Panc1 (cell line): Measurements from ENCODE around the gene C20orf202. TPM values are rescaled to one million over a fixed set of nuclear protein-coding genes. Genes with fewer than 3 reads are reported as not detected.

Experiments used
- ATAC-seq: fragments of 200-7000 bp; cut with Tn5 transposase; 2 replicates; pipeline ENCODE4 v1.9.1; 2020; ENCODE audit warnings: mild to moderate bottlenecking, moderate library complexity
- BruUV-seq: library from RNA; stranded (reverse); fragments of 400-500 nt; replicated peaks from 2 replicates; lab custom pipeline; 2021; lab: Mats Ljungman, UMichigan
- CTCF ChIA-PET: fragments of 300-600 bp; sonication (Branson Sonifier 250); formaldehyde crosslinking; loops from one replicate; lab custom pipeline; 2022; ENCODE audit warnings: antibody characterized with exemption; lab: Charles Lee
- POLR2A ChIA-PET: fragments of 300-600 bp; sonication (Branson Sonifier 250); formaldehyde crosslinking; loops from one replicate; lab custom pipeline; 2022; ENCODE audit warnings: antibody characterized with exemption; lab: Charles Lee
- DNase-seq: peaks from one replicate; pipeline ENCODE4 v3.0.0-alpha.2; 2010; ENCODE audit warnings: low read depth, low spot score
- H3K27ac ChIP-seq: 2 replicates; pipeline ENCODE4 v1.5.1; 2011; ENCODE audit warnings: mild to moderate bottlenecking, low read length, inconsistent platforms
- H3K27me3 ChIP-seq: fragments of 200-500 bp; sonication (Bioruptor generic); 2 replicates; pipeline ENCODE4 v1.6.0; 2014; ENCODE audit warnings: low read length, inconsistent platforms; ENCODE audit not compliant: control insufficient read depth, insufficient read depth
- H3K36me3 ChIP-seq: fragments of 200-500 bp; sonication (Bioruptor generic); 2 replicates; pipeline ENCODE4 v1.5.1; 2014; ENCODE audit warnings: inconsistent platforms, mild to moderate bottlenecking, low read length, moderate library complexity; ENCODE audit not compliant: control insufficient read depth, insufficient read depth
- H3K4me1 ChIP-seq: 2 replicates; pipeline ENCODE4 v1.5.1; 2011; ENCODE audit warnings: inconsistent platforms, mild to moderate bottlenecking, low read length, moderate library complexity; ENCODE audit not compliant: control insufficient read depth, insufficient read depth
- H3K4me3 ChIP-seq, 2 experiments: 2 replicates each; pipeline ENCODE4 v1.5.1; 2011 to 2012; ENCODE audit warnings: low read depth in 2 of 2, low read length in 2 of 2, mild to moderate bottlenecking in 2 of 2, inconsistent platforms in 1 of 2, moderate library complexity in 1 of 2
- H3K9me3 ChIP-seq: fragments of 200-500 bp; sonication (Bioruptor generic); 2 replicates; pipeline ENCODE4 v1.5.1; 2014; ENCODE audit warnings: low read depth, mild to moderate bottlenecking, inconsistent platforms, low read length, moderate library complexity; ENCODE audit not compliant: control insufficient read depth, insufficient read depth
- POLR2AphosphoS5 ChIP-seq: IDR thresholded peaks from 2 replicates; pipeline ENCODE4 v1.6.1; 2012; ENCODE audit warnings: mild to moderate bottlenecking, low read depth, low read length, moderate library complexity
- SIN3A ChIP-seq: IDR thresholded peaks from 2 replicates; pipeline ENCODE4 v1.6.1; 2012; ENCODE audit warnings: low read depth, mild to moderate bottlenecking, low read length, moderate library complexity, borderline replicate concordance; ENCODE audit not compliant: insufficient read depth
- TCF7L2 ChIP-seq: IDR thresholded peaks from 2 replicates; pipeline ENCODE4 v1.6.1; 2011; ENCODE audit warnings: mild to moderate bottlenecking, low read depth, low read length, inconsistent platforms
- in situ Hi-C: cut with HindIII; loops from 2 replicates; pipeline ENCODE4 v1.10.0; 2016; ENCODE audit warnings: low sequenced_read_pairs, low pct_unique_long_range_greater_than_20kb
- intact Hi-C: fragments of 100-400 bp; cut with micrococcal nuclease; formaldehyde crosslinking; loops from one replicate; pipeline ENCODE4 v1.10.0; 2022; ENCODE audit not compliant: unreplicated experiment
- total RNA-seq: library from RNA; stranded (reverse); gene quantifications from one replicate; pipeline ENCODE4 v1.2.1, GENCODE V29; 2021; ENCODE audit not compliant: unreplicated experiment
- TF ChIP-seq, protein P1 (sequence below): fragments of 450-650 bp; IDR thresholded peaks from 2 replicates; pipeline ENCODE4 v1.5.1; 2017; ENCODE audit warnings: mild to moderate bottlenecking
- TF ChIP-seq, protein P2 (sequence below), 2 experiments: IDR thresholded peaks; 2 replicates each; pipeline ENCODE4 v1.6.1; 2011 to 2012; ENCODE audit warnings: low read depth in 2 of 2, control low read depth in 1 of 2, low read length in 1 of 2, mild to moderate bottlenecking in 1 of 2, moderate library complexity in 1 of 2; ENCODE audit not compliant: insufficient read depth in 1 of 2

C20orf202 gene
- total RNA-seq, 1 experiment from 2014 or later, result not detected

DNA sequence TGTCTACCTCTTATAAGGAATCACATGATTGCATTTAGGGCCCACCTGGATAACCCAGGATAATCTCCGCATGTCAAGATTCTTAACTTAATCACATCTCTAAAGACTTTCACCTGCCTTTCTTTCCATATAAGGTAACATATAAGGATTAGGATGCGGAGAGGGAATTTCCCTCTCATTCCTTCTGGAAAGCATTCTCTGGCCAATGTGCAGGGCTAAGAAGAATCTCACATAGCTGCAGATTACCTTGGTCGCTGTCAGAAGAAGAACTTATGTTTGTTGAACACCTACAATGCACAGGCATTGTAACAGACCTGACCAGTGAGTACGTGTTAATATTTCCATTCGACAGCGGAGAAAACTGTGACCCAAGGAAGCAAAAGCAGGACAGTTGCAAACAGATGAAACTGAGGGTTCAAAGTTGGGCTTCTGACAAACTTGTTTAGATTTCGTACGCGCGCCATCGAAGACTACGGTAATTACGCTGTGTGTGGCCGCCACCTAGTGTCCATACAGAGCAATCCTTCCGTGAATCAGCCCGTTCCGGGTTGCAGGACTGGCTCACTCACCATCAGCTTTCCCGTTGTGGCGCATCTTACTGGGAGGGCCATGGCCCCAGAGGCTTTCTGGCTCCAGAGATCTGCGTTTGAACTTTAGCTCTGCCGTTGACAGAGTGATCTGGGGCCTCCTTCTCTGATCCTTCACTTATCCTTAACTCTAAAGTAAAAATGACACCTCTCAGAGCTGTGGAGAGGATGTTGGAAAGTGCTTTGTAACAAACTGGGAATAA lies 9.5 kb downstream of the C20orf202 start:
- POLR2A ChIA-PET, result no interaction called here
- intact Hi-C loops, result loop anchor here (10.0 kb wide), 2 partner anchors 262 to 398 kb away; no protein-coding TSS in a partner anchor
- Histone ChIP-seq H3K4me3 (0 out of 4 replicates have a peak overlapping the region, but pooled peaks of 1 of the 2 experiments have one; percentile 2), H3K9me3 (no peaks in the 10 kb centered on the region), H3K27ac (no peak overlapping the region), H3K4me1 (0 out of 2 replicates have a peak, but pooled peaks cover 2% of the 10 kb centered on the region), H3K36me3 (no peaks in the 10 kb centered on the region), H3K27me3 (peaks cover 19% of the 10 kb centered on the region)
- ATAC-seq (peak; percentile 98), DNase-seq (peak; percentile 45)
- TF ChIP-seq, protein P1, sequence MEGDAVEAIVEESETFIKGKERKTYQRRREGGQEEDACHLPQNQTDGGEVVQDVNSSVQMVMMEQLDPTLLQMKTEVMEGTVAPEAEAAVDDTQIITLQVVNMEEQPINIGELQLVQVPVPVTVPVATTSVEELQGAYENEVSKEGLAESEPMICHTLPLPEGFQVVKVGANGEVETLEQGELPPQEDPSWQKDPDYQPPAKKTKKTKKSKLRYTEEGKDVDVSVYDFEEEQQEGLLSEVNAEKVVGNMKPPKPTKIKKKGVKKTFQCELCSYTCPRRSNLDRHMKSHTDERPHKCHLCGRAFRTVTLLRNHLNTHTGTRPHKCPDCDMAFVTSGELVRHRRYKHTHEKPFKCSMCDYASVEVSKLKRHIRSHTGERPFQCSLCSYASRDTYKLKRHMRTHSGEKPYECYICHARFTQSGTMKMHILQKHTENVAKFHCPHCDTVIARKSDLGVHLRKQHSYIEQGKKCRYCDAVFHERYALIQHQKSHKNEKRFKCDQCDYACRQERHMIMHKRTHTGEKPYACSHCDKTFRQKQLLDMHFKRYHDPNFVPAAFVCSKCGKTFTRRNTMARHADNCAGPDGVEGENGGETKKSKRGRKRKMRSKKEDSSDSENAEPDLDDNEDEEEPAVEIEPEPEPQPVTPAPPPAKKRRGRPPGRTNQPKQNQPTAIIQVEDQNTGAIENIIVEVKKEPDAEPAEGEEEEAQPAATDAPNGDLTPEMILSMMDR, result peak; percentile 91
- TF ChIP-seq SIN3A, result no peak
- CTCF ChIA-PET, result interaction anchor here (0.6 to 1.4 kb wide), 4 partner anchors 88 to 395 kb away, joined by 3 to 8 read pairs (median 4); no protein-coding TSS in a partner anchor
- BruUV-seq, result no TSS peak
- in situ Hi-C loops, result no loop called here

DNA sequence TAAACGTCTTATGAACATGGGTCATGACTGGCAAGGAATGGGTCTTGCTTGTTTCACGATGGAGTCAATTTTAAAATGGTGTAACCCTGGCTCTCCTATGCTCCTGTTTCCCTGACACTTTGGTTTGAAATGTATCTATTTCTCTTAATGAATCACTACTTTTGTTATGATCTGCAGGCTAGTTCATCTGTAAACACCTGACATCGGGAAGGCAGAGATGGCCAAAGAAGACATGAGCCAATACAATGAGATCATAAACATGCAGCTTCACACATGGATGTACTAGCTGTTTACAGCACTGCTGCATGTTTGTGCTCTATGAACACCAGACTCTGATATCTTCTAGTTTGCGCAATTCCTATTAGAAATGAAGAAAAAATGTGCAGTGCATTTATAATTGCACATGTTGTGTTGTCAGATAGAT lies 11.6 kb downstream of the C20orf202 start:
- CTCF ChIA-PET, result no interaction called here
- POLR2A ChIA-PET, result no interaction called here
- no peak overlapping the region for H3K27ac ChIP-seq
- no peak for TF ChIP-seq SIN3A
- TF ChIP-seq POLR2AphosphoS5, result no peak
- TF ChIP-seq TCF7L2, result no peak
- TF ChIP-seq, protein P1, result no peak
- TF ChIP-seq, protein P2, sequence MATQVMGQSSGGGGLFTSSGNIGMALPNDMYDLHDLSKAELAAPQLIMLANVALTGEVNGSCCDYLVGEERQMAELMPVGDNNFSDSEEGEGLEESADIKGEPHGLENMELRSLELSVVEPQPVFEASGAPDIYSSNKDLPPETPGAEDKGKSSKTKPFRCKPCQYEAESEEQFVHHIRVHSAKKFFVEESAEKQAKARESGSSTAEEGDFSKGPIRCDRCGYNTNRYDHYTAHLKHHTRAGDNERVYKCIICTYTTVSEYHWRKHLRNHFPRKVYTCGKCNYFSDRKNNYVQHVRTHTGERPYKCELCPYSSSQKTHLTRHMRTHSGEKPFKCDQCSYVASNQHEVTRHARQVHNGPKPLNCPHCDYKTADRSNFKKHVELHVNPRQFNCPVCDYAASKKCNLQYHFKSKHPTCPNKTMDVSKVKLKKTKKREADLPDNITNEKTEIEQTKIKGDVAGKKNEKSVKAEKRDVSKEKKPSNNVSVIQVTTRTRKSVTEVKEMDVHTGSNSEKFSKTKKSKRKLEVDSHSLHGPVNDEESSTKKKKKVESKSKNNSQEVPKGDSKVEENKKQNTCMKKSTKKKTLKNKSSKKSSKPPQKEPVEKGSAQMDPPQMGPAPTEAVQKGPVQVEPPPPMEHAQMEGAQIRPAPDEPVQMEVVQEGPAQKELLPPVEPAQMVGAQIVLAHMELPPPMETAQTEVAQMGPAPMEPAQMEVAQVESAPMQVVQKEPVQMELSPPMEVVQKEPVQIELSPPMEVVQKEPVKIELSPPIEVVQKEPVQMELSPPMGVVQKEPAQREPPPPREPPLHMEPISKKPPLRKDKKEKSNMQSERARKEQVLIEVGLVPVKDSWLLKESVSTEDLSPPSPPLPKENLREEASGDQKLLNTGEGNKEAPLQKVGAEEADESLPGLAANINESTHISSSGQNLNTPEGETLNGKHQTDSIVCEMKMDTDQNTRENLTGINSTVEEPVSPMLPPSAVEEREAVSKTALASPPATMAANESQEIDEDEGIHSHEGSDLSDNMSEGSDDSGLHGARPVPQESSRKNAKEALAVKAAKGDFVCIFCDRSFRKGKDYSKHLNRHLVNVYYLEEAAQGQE (IDR thresholded peaks at IDR 0.05; ENCODE audit: insufficient read depth in 1 of 2, low read depth in 2 of 2, low read length in 1 of 2), result no peak
- ATAC-seq, result no peak
- 0 out of 2 replicates have a peak, but pooled peaks cover 2% of the 10 kb centered on the region for H3K4me1 ChIP-seq
- in situ Hi-C loops, result no loop called here
- no peaks in the 10 kb centered on the region for H3K9me3 ChIP-seq
- H3K36me3 ChIP-seq, result no peaks in the 10 kb centered on the region
- BruUV-seq, result no TSS peak
- DNase-seq, result no peak
- H3K27me3 ChIP-seq, result peaks cover 17% of the 10 kb centered on the region
- no peak overlapping the region for H3K4me3 ChIP-seq
- intact Hi-C loops, result loop anchor here (10.0 kb wide), 2 partner anchors 260 to 400 kb away; no protein-coding TSS in a partner anchor
